Body of pancreas (tissue), 4 donors: ENCODE results near the gene PRDX2. TPM values are rescaled to one million over a fixed set of nuclear protein-coding genes. Genes with fewer than 3 reads are reported as not detected.

ENCODE experiments used
- ATAC-seq: fragments of 150-250 bp; one replicate; pipeline ENCODE4 v1.9.1; 2016
- DNase-seq, 4 donors: peaks; one replicate each; pipeline ENCODE4 v3.0.0-alpha.2; 2019
- H3K27ac ChIP-seq, 4 donors: fragments of 200-600 bp; sonication (generic); 1 replicate in 3 of 4; 2 replicates in 1 of 4; pipeline versions ENCODE4 v1.5.1 to v1.6.1; 2016 to 2019; ENCODE audit warnings: mild to moderate bottlenecking in 1 of 4, mixed read lengths in 1 of 4, moderate library complexity in 1 of 4
- H3K27me3 ChIP-seq, 2 donors: fragments of 200-600 bp; sonication (generic); one replicate each; pipeline ENCODE4 v1.6.0; 2016; ENCODE audit warnings: mild to moderate bottlenecking in 1 of 2
- H3K36me3 ChIP-seq, 2 donors: fragments of 200-600 bp; sonication (generic); replicated peaks in 1 of 2; 2 replicates each; pipeline ENCODE4 v1.5.1; 2016; ENCODE audit warnings: low read depth in 2 of 2; ENCODE audit not compliant: insufficient read depth in 1 of 2
- H3K4me1 ChIP-seq: fragments of 200-600 bp; sonication (generic); one replicate; pipeline ENCODE4 v1.6.0; 2016
- H3K4me3 ChIP-seq, 2 donors: fragments of 200-600 bp; sonication (generic); 1 replicate in 1 of 2; 2 replicates in 1 of 2; pipeline ENCODE4 v1.5.1; 2016 to 2019
- H3K9me3 ChIP-seq, 3 donors: fragments of 200-600 bp; sonication (generic); 1 replicate in 2 of 3; 2 replicates in 1 of 3; pipeline ENCODE4 v1.5.1; 2016
- CTCF ChIP-seq, 7 experiments: fragments of 450-650 bp in 4 of 7; fragments of 200-600 bp in 3 of 7; sonication (generic) in 3 of 7; IDR thresholded peaks; one replicate each; pipeline ENCODE4 v1.5.1; 2016 to 2019; ENCODE audit warnings: antibody characterized with exemption in 7 of 7
- POLR2A ChIP-seq, 3 donors: fragments of 450-650 bp; IDR thresholded peaks; one replicate each; pipeline ENCODE4 v1.6.1; 2016; ENCODE audit warnings: antibody characterized with exemption in 3 of 3, mild to moderate bottlenecking in 2 of 3
- WGBS, 2 donors: methylation state at CpG; one replicate each; pipeline ENCODE4 v1.1.5; 2017; 5-methylcytosine and 5-hydroxymethylcytosine counted together
- intact Hi-C: fragments of 100-400 bp; cut with DNase I; formaldehyde crosslinking; loops from one replicate; pipeline ENCODE4 v1.15.1; 2023
- total RNA-seq, 2 donors: library from RNA; depleted of rRNA; stranded (reverse); fragments of >200 nt; gene quantifications; one replicate each; pipeline ENCODE4 v1.1.0, GENCODE V29; 2016

The PRDX2 gene
- total RNA-seq, 2 donors from 2014 or later = 105 to 146 TPM

- H3K9me3 ChIP-seq = no peaks in the 10 kb centered on the region
- H3K27ac ChIP-seq = peak overlapping the region; percentile 94 to 100 (median 98)
- H3K4me3 ChIP-seq = peak overlapping the region; percentile 87 to 91
- intact Hi-C loops = no loop called here
- no peak for TF ChIP-seq CTCF (IDR thresholded peaks at IDR 0.05)
- TF ChIP-seq POLR2A (IDR thresholded peaks at IDR 0.05) = no peak
- no peaks in the 10 kb centered on the region for H3K36me3 ChIP-seq
- ATAC-seq = no peak
- WGBS, 2 donors = 0% methylated on average over 20 to 22 of the region's 22 CpGs
- peak in 2 of 4 donors; percentile 43 to 44 for DNase-seq
- H3K4me1 ChIP-seq = peaks cover 52% of the 10 kb centered on the region
- H3K27me3 ChIP-seq = no peaks in the 10 kb centered on the region
Observed at GRCh38 chr19:12792853-12793289, 8.7 kb downstream of the PRDX2 start.

- Histone ChIP-seq H3K27me3 (no peaks in the 10 kb centered on the region), H3K4me1 (peaks cover 58% of the 10 kb centered on the region), H3K27ac (peak overlapping the region; percentile 94 to 100 (median 98)), H3K36me3 (no peaks in the 10 kb centered on the region), H3K4me3 (peak overlapping the region; percentile 87 to 91), H3K9me3 (no peaks in the 10 kb centered on the region)
- intact Hi-C loops = no loop called here
- DNase-seq = peak; percentile 75 to 81 (median 78)
- ATAC-seq = no peak
- WGBS, 2 donors = 0% methylated on average over 80 of the region's 84 CpGs; no CpG with 5 or more reads in 1 of the 2 donors
- TF ChIP-seq CTCF (IDR thresholded peaks at IDR 0.05) (peak in 1 of 7 experiments; percentile 1), POLR2A (IDR thresholded peaks at IDR 0.05) (peak; percentile 29 to 59 (median 56))
Observed at GRCh38 chr19:12792051-12792852, 9.3 kb downstream of the PRDX2 start.

GRCh38 chr19:12791345-12792050 lies 10.1 kb downstream of the PRDX2 start, which contains the start of gene JUNB:
Gene JUNB (plus strand): TSS chr19:12791486. CDS start chr19:12791772, 286 bp downstream.
- intact Hi-C loops = no loop called here

More at GRCh38 chr19:12791345-12792050, 10.1 kb downstream of the PRDX2 start, which contains the start of gene JUNB:
- no peaks in the 10 kb centered on the region for H3K9me3 ChIP-seq
- WGBS, 2 donors = 0 to 1% methylated on average over 3 to 71 of the region's 73 CpGs
- peak; percentile 100 for TF ChIP-seq POLR2A (IDR thresholded peaks at IDR 0.05)
- peak in 3 of 7 experiments; percentile 9 to 25 (median 18) for TF ChIP-seq CTCF (IDR thresholded peaks at IDR 0.05)
- H3K4me3 ChIP-seq = peak within 1 kb of the TSS; percentile 87 to 91
- peak; percentile 98 to 99 (median 98) for DNase-seq
- peak within 1 kb of the TSS; percentile 94 to 100 (median 98) for H3K27ac ChIP-seq
- peaks cover 63% of the 10 kb centered on the region for H3K4me1 ChIP-seq
- no peaks in the 10 kb centered on the region for H3K27me3 ChIP-seq
- peak; percentile 54 for ATAC-seq
- H3K36me3 ChIP-seq = no peaks in the 10 kb centered on the region
